B cell (primary cell): ENCODE results near the gene PHLDB2.

Experiments
- EZH2 ChIP-seq: IDR thresholded peaks from 2 replicates; pipeline ENCODE4 v1.6.1; 2012; ENCODE audit warnings: borderline replicate concordance, low read depth, mild to moderate bottlenecking, moderate library complexity, low read length; ENCODE audit not compliant: insufficient read depth, poor library complexity, severe bottlenecking
- TF ChIP-seq, protein P1 (sequence below): fragments of 200-600 bp; IDR thresholded peaks from one replicate; pipeline ENCODE4 v1.8.0; 2022; ENCODE audit warnings: antibody characterized with exemption, mild to moderate bottlenecking

DNA sequence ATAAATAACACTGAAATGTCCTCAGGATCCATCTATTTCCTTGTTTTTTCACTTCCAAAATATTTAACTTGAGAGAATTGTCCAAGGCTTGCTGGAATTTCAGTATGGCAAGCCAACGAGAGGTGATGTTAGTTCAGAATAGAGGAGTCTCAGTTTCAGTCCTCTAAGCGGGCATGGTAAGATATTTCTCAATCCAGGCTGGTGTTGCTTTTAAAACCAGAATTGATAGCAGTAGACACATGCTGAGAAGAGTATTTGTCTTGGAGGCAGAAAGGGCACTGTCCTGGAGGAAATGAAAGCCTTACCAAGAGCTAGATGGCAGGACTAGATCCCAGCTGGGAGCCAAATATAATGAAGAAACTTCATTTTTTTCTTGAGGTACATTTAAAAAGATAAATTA, 23.1 kb downstream of the PHLDB2 start:
- TF ChIP-seq, protein P1, sequence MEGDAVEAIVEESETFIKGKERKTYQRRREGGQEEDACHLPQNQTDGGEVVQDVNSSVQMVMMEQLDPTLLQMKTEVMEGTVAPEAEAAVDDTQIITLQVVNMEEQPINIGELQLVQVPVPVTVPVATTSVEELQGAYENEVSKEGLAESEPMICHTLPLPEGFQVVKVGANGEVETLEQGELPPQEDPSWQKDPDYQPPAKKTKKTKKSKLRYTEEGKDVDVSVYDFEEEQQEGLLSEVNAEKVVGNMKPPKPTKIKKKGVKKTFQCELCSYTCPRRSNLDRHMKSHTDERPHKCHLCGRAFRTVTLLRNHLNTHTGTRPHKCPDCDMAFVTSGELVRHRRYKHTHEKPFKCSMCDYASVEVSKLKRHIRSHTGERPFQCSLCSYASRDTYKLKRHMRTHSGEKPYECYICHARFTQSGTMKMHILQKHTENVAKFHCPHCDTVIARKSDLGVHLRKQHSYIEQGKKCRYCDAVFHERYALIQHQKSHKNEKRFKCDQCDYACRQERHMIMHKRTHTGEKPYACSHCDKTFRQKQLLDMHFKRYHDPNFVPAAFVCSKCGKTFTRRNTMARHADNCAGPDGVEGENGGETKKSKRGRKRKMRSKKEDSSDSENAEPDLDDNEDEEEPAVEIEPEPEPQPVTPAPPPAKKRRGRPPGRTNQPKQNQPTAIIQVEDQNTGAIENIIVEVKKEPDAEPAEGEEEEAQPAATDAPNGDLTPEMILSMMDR: no peak
- no peak for TF ChIP-seq EZH2
